ENCODE data around the gene RPS18. TPM values are rescaled to one million over a fixed set of nuclear protein-coding genes. Genes with fewer than 3 reads are reported as not detected.
A peak's percentile ranks its signal among the peaks of the same experiment; 100 is the strongest.

RPS18 gene
- total and polyA plus RNA-seq, 9 of the 15 experiments (the other 6 are each of a cell fraction or from before 2014, with no cell fraction given), result 5,023 to 17,516 (median 8,131) TPM

DNA sequence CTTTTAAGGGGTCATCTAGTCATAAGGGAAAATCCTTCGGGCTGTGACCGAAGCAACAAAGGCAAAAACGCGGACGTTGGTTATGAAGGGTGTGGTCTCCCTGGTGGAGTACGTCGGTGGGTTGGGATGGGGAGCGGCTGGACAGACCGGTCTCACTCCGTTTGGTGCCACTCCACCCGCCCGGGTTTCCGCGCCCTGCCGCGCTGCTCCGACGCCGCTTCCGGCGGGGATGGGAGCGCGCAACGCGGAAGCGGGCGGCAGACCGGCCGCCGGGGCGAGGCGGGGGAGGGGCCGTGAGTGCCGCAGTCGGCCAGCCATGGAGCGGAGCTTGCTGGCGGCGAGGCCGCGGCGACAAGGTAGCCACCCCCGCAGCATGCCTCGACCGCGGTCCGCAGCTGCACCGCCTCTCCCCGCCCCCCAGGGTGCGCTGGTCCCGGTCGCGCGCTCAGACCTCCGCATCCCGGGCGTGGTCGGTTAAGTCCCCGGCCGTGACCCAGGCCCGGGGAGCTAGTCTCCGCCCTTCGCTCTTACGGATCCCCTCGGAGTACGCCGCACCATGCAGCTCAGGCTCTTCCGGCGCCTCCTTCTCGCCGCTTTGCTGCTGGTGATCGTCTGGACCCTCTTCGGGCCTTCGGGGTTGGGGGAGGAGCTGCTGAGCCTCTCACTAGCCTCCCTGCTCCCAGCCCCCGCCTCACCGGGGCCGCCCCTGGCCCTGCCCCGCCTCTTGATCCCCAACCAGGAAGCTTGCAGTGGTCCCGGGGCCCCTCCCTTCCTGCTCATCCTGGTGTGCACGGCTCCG, 5.2 kb downstream of the RPS18 start, which contains the start of gene B3GALT4 (continued):
- TF ChIP-seq, protein P1, sequence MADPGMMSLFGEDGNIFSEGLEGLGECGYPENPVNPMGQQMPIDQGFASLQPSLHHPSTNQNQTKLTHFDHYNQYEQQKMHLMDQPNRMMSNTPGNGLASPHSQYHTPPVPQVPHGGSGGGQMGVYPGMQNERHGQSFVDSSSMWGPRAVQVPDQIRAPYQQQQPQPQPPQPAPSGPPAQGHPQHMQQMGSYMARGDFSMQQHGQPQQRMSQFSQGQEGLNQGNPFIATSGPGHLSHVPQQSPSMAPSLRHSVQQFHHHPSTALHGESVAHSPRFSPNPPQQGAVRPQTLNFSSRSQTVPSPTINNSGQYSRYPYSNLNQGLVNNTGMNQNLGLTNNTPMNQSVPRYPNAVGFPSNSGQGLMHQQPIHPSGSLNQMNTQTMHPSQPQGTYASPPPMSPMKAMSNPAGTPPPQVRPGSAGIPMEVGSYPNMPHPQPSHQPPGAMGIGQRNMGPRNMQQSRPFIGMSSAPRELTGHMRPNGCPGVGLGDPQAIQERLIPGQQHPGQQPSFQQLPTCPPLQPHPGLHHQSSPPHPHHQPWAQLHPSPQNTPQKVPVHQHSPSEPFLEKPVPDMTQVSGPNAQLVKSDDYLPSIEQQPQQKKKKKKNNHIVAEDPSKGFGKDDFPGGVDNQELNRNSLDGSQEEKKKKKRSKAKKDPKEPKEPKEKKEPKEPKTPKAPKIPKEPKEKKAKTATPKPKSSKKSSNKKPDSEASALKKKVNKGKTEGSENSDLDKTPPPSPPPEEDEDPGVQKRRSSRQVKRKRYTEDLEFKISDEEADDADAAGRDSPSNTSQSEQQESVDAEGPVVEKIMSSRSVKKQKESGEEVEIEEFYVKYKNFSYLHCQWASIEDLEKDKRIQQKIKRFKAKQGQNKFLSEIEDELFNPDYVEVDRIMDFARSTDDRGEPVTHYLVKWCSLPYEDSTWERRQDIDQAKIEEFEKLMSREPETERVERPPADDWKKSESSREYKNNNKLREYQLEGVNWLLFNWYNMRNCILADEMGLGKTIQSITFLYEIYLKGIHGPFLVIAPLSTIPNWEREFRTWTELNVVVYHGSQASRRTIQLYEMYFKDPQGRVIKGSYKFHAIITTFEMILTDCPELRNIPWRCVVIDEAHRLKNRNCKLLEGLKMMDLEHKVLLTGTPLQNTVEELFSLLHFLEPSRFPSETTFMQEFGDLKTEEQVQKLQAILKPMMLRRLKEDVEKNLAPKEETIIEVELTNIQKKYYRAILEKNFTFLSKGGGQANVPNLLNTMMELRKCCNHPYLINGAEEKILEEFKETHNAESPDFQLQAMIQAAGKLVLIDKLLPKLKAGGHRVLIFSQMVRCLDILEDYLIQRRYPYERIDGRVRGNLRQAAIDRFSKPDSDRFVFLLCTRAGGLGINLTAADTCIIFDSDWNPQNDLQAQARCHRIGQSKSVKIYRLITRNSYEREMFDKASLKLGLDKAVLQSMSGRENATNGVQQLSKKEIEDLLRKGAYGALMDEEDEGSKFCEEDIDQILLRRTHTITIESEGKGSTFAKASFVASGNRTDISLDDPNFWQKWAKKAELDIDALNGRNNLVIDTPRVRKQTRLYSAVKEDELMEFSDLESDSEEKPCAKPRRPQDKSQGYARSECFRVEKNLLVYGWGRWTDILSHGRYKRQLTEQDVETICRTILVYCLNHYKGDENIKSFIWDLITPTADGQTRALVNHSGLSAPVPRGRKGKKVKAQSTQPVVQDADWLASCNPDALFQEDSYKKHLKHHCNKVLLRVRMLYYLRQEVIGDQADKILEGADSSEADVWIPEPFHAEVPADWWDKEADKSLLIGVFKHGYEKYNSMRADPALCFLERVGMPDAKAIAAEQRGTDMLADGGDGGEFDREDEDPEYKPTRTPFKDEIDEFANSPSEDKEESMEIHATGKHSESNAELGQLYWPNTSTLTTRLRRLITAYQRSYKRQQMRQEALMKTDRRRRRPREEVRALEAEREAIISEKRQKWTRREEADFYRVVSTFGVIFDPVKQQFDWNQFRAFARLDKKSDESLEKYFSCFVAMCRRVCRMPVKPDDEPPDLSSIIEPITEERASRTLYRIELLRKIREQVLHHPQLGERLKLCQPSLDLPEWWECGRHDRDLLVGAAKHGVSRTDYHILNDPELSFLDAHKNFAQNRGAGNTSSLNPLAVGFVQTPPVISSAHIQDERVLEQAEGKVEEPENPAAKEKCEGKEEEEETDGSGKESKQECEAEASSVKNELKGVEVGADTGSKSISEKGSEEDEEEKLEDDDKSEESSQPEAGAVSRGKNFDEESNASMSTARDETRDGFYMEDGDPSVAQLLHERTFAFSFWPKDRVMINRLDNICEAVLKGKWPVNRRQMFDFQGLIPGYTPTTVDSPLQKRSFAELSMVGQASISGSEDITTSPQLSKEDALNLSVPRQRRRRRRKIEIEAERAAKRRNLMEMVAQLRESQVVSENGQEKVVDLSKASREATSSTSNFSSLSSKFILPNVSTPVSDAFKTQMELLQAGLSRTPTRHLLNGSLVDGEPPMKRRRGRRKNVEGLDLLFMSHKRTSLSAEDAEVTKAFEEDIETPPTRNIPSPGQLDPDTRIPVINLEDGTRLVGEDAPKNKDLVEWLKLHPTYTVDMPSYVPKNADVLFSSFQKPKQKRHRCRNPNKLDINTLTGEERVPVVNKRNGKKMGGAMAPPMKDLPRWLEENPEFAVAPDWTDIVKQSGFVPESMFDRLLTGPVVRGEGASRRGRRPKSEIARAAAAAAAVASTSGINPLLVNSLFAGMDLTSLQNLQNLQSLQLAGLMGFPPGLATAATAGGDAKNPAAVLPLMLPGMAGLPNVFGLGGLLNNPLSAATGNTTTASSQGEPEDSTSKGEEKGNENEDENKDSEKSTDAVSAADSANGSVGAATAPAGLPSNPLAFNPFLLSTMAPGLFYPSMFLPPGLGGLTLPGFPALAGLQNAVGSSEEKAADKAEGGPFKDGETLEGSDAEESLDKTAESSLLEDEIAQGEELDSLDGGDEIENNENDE (IDR thresholded peaks at IDR 0.05; ENCODE audit: low read depth, low read length), result peak; percentile 82
- TF ChIP-seq PURB (CRISPR knock-in tag; IDR thresholded peaks at IDR 0.05; ENCODE audit: low read depth), result no peak
- TF ChIP-seq SRSF3 (IDR thresholded peaks at IDR 0.05; ENCODE audit: insufficient read depth, low read length), result no peak
- peak; percentile 20; the same call in 1 of the 2 replicates for TF ChIP-seq NCOA6 (IDR thresholded peaks at IDR 0.05)
- TF ChIP-seq, protein P2, sequence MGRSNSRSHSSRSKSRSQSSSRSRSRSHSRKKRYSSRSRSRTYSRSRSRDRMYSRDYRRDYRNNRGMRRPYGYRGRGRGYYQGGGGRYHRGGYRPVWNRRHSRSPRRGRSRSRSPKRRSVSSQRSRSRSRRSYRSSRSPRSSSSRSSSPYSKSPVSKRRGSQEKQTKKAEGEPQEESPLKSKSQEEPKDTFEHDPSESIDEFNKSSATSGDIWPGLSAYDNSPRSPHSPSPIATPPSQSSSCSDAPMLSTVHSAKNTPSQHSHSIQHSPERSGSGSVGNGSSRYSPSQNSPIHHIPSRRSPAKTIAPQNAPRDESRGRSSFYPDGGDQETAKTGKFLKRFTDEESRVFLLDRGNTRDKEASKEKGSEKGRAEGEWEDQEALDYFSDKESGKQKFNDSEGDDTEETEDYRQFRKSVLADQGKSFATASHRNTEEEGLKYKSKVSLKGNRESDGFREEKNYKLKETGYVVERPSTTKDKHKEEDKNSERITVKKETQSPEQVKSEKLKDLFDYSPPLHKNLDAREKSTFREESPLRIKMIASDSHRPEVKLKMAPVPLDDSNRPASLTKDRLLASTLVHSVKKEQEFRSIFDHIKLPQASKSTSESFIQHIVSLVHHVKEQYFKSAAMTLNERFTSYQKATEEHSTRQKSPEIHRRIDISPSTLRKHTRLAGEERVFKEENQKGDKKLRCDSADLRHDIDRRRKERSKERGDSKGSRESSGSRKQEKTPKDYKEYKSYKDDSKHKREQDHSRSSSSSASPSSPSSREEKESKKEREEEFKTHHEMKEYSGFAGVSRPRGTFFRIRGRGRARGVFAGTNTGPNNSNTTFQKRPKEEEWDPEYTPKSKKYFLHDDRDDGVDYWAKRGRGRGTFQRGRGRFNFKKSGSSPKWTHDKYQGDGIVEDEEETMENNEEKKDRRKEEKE (IDR thresholded peaks at IDR 0.05; ENCODE audit: borderline replicate concordance in 1 of 2, control insufficient read depth in 1 of 2, low read depth in 2 of 2, low read length in 1 of 2), result peak; percentile 56 to 89; a peak in 1 of 4 replicates
- TF ChIP-seq ZZZ3 (IDR thresholded peaks at IDR 0.05), result no peak
- TF ChIP-seq, protein P3, sequence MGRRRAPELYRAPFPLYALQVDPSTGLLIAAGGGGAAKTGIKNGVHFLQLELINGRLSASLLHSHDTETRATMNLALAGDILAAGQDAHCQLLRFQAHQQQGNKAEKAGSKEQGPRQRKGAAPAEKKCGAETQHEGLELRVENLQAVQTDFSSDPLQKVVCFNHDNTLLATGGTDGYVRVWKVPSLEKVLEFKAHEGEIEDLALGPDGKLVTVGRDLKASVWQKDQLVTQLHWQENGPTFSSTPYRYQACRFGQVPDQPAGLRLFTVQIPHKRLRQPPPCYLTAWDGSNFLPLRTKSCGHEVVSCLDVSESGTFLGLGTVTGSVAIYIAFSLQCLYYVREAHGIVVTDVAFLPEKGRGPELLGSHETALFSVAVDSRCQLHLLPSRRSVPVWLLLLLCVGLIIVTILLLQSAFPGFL (CRISPR knock-in tag; IDR thresholded peaks at IDR 0.05), result no peak
- no peak for TF ChIP-seq HNRNPUL1 (IDR thresholded peaks at IDR 0.05; ENCODE audit: low read length)
- peak; percentile 55 for TF ChIP-seq ZKSCAN1 (IDR thresholded peaks at IDR 0.05; ENCODE audit: low read depth, low read length)
- TF ChIP-seq PHB (CRISPR knock-in tag; IDR thresholded peaks at IDR 0.05), result no peak; the same call in 1 of the 2 replicates

Data from K562 (cell line).